Cardiac atrium fibroblast (primary cell): ENCODE data around the gene PSG3. TPM values are rescaled to one million over a fixed set of nuclear protein-coding genes. Genes with fewer than 3 reads are reported as not detected.

Experiments
- total RNA-seq: library from RNA; depleted of rRNA; stranded (reverse); fragments of >200 nt; gene quantifications from 2 replicates; pipeline ENCODE4 v1.2.3, GENCODE V29; 2015

Gene PSG3
- not detected in 2 replicates for total RNA-seq

DNA sequence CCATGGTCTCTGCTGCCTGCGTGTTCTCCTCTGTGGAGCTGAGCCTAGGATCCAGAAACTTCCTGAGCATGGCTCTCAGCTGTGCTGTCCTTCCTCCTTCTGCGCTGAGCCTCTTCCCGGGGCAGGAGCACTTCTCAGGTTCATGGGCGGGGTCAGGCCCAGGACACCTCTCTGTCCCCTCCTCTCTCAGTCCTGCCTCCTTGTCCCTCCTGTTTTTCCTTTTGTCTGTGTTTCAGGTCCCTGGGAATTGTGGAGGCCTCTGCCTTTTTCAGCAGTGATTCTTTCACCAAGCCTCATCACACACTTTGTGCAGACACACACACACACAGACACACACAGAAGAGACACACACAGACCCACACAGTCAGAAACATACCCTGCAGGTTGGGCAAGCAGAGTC, at the start of gene PSG3:
Gene PSG3 (minus strand): TSS at position 101 of the 400 bp plus-strand sequence. CDS start 97 bp downstream, at position 4.

Other genes starting within 250 kb of the PSG3 start
- 0.49 TPM in 1 of 2 replicates, not detected in the other for gene CEACAM1, start 212.0 kb downstream of the PSG3 start, total RNA-seq
- gene CEACAM8, start 145.6 kb downstream of the PSG3 start, total RNA-seq, result not detected in 2 replicates
- gene PSG8, start 25.2 kb upstream of the PSG3 start, total RNA-seq, result not detected in 2 replicates
- not detected in 2 replicates for gene PSG1, start 139.2 kb upstream of the PSG3 start, total RNA-seq
- not detected in 2 replicates for gene PSG6, start 177.4 kb upstream of the PSG3 start, total RNA-seq
- 0.36 TPM in 1 of 2 replicates, not detected in the other for gene PSG7, start 196.7 kb upstream of the PSG3 start, total RNA-seq